Myocyte (in vitro differentiated cells): ENCODE measurements around the gene DENND5A. TPM values are rescaled to one million over a fixed set of nuclear protein-coding genes. Genes with fewer than 3 reads are reported as not detected.
A peak's percentile ranks its signal among the peaks of the same experiment; 100 is the strongest.
"Not testable (repeated sequence)": the region's sequence is repeated elsewhere in the genome, so short reads cannot be mapped to it uniquely, and the experiment has no call there.

ENCODE experiments used
- DNase-seq: peaks from one replicate; pipeline ENCODE4 v3.0.0-alpha.2; 2012; ENCODE audit warnings: low read depth
- total RNA-seq: library from RNA; depleted of rRNA; stranded (reverse); fragments of >200 nt; gene quantifications from 2 replicates; pipeline ENCODE4 v1.2.3, GENCODE V29; 2014

DENND5A gene
- total RNA-seq, 1 donor from 2014 or later: 55.3 TPM

DNA sequence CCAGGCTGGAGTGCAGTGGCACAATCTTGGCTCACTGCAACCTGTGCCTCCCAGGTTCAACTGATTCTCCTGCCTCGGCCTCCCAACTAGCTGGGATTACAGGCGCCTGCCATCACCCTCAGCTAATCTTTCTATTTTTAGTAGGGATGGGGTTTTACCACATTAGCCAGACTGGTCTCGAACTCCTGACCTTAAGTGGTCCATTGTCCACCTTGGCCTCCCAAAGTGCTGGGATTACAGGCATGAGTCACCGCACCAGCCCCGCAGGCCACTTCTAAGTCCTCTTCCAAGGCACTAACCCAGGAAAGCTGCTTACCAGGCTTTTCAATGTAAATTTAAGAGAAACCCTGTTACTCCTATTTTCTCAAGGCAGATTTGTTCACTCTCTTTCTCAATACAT, 50.4 kb downstream of the DENND5A start:
- DNase-seq: peak; percentile 63

- no peak for DNase-seq
Measured at GRCh38 chr11:9211322-9211721, 53.8 kb downstream of the DENND5A start.

- peak; percentile 52 for DNase-seq
Measured at GRCh38 chr11:9210922-9211320, 54.2 kb downstream of the DENND5A start.

- DNase-seq: no peak
Measured at GRCh38 chr11:9210224-9210921, 54.8 kb downstream of the DENND5A start.

- DNase-seq: not testable (repeated sequence)
Measured at GRCh38 chr11:9209604-9210003, 55.5 kb downstream of the DENND5A start.

DNA sequence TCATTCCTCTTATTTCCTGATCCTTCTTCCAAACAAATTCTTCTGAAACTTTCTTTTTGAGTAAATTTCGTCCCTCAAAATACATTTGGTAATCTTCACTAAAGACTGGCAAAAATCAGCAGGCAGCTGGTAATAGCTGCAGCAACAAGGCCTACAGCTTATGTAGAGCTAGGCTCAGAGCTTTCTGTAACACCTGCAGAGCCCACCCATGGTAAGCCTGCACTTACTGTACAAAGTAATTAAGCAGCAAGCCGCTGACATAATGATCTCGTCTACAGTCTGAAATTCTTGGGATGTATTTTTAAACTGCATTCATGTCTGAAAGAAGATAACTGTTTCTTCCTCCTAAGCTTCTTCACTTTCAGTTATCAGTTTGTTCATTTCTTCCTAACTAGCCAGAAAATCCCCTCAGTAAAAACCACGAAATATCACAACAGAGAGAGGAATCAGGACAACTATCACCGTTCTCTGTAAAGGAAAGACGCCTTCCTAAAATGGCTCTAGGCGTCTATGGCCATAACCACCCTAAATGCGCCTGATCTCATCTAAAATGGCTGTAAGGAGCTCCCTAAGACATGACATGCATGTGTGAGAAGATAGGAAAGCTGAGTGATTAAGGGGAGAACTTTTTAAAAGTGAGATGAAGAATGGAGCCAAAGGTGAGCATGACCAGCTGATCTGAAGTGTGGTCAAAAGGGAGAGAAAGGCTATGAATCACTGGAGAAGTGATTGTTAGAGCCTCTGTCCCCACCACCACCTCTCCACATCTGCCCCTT, 56.2 kb downstream of the DENND5A start:
- DNase-seq: no peak

GRCh38 chr11:9207229-9207628, 57.9 kb downstream of the DENND5A start:
- no peak for DNase-seq

DNA sequence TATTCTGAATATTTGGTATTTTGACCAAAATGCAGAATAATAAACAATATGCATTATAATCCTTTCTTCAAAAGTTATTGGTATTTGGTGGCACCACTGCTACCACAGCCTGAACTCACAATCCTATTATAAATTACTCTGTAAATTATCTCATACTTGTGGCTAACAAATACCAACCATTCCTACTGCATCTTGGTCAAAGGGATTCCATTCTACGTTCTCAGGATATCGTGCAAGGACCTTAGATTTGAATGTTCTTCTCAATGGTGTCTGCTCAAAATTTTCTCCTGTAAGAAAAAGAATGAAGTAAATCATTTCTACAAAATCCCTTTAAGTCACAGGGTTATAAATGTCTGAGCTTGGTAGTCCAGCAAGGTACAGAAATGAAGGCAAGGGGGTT, 58.7 kb downstream of the DENND5A start:
- DNase-seq: peak; percentile 66

DNA sequence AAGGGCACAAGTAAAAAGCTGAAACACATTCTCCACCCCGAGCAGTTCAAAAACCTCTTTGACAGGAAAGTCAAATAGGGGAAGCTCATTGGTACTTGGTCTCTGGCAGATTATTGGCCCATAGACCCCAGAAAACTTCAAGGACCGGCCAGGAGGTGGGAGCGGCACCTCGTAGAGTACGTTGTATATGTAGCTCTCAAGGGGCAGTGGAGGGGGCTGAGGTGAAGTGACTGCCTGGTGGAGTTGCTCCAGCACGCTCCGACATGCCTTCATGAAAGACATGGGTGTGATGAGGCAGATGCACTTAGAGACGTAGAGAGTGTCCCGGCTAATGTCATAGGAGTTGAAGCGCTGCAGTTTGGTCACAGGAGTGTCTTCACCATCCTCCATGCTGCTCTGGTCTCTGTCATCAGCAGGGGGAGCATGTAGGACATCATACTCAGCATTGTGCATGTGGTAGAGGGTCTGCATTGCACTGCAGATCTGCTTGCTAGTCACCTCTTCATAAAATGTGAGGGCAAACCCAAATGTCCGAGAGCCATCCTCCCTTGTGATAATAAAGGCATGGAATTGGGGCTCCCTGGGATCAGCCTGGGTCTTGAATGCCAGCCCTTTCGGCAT, 61.3 kb downstream of the DENND5A start:
- peak; percentile 9 for DNase-seq

DNA sequence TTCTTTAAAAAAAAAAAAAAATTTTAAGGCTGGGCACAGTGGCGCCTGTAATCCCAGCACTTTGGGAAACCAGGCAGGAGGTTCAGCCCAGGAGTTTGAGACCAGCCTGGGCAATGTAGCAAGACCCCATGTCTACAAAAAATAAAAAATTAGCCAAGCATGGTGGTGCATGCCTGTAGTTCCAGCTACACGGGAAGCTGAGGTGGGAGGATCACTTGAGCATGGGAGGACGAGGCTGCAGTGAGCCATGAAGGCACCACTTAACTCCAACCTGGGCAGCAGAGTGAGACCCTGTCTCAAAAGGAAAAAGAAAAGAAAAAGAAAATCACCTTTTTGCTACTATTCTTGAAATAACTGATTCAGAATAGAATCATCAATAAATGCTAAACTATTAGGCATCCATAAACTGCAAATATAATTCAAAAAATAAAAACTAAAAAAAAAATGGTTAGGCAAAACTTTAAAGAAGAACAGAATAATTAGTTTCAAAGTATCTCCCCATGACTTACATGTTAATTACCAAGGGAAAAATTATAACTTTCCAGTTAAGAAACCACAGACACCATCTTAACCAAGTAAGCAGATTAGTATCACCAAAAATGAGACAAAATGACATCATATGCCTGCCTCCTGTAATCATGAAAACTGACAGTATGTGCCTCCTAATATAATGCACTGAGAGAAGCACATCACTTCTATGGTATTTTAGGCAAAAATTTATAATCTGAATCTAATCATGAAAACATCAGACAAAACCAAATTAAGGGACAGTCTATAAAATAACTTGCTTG, 63.6 kb downstream of the DENND5A start:
- no peak for DNase-seq

DNA sequence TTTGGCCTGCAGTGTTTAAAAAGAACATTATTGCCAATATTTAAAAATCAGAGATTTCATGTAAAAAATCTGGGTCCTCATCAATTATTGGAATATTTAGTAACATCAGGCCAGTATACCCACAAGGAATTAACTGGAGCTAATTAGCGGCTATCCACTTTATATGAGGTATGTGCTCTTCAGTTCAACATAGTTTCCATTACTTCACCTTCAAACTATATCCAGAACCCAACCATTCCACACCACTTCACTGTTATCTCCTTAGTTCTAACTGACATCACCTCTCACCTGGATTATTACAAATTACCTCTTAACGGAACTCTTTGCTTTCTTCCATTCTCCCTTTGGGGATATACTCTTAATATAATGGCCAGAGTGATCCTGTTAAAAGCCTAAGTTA, 64.7 kb downstream of the DENND5A start:
- no peak for DNase-seq

DNA sequence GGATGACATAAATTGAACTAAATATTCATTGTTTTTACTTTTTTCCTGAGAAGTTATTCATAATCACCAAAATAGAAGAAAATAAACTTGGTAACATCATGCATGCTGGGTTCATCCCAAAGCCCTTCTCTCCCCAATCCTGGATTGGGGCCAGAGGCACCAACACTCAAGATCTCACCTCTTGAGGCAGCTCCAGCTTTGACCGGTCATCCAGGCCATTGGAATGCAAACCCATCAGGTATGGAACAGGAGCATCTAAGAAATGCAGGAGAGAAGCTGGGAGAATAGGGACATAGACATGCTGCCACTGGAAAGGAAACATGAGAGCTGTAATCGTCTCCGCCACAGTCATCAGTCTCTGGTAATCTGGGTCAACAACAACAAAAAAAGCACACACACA, 71.8 kb downstream of the DENND5A start:
- DNase-seq: no peak

DNA sequence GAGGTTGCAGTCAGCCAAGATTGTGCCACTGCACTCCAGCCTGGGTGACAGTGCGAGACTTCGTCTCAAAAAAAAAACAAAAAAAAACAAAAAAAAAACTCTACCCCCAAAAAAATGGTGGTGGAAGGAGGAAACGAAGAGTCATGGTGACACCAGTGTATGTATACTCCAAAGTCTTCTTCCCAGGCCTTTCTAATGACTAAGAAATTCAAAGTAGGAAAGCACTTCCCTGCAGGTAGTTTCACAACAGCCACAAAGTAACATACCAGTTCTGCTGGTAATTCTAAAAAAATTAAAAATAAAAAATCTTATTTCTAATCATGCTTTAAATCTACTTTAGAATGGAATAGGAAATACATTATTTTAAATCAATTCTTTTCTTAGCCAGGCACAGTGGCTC, 72.6 kb downstream of the DENND5A start:
- DNase-seq: no peak

DNA sequence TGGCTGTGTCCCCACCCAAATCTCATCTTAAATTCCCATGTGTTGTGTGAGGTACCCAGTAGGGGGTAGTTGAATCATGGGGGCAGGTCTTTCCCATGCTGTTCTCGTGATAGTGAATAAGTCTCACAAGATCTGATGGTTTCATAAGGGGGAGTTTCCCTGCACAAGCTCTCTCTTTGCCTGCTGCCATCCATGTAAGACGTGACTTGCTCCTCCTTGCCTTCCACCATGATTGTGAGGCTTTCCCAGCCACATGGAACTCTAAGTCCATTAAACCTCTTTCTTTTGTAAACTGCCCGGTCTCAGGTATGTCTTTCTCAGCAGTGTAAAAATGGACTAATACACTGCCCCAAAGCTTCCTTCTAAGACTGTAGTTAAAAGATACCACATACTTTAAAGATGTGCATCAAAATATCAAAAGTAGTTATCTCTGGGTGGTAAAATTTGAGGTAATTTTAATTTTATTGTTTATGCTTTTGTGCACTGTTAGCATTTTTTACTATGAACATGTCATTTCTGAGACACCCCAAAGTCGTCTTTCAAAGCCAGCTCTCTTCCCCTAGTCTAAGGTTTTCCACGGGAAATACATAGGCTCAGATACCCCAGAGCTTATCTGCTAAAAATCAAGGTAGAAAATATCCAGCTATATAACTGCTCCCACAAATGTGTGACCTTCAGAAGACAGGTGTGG, 74.7 kb downstream of the DENND5A start:
- not testable (repeated sequence) for DNase-seq

GRCh38 chr11:9188860-9189259, 76.3 kb downstream of the DENND5A start:
- not testable (repeated sequence) for DNase-seq

DNA sequence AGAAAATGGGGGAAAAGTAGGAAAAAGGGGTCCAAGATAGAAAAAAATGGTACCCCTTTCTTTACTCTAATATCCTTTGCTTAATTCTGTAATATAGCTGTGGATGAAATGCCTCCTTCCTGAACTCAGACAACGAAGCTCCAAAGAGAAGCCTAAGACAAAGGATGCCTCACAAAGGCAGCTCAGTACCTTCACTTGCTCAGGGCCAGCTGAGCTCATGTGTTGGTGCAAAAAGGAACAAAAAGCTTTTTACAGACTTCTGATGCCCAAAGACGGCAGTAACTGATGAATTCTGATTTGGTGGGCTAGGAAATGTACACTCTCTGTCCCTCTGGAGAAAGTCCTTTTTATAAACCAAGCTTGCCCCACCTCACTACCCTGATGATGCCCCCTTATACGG, 77.5 kb downstream of the DENND5A start:
- no peak for DNase-seq

GRCh38 chr11:9184516-9184915, 80.6 kb downstream of the DENND5A start:
- DNase-seq: no peak

GRCh38 chr11:9182180-9182871, 82.8 kb downstream of the DENND5A start:
- no peak for DNase-seq

DNA sequence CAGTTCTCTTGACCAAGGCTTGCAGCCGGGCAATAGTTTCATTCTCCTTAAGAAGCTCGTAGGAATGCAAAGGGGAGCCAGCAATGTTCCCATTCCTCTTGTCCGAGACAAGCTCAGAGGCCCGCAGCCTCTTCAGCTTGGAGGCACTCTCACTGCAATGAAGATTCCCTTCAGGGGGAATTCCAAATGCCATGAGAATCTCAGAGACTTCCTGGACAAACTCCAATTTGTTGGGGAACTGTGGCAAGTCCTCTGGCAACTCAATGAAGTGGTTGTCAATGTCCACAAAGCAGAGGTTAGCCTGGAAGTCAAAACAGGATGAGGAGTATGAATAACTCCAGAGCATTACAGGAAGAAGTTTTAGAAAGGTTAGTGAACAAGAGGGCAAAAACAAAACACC, 84.4 kb downstream of the DENND5A start:
- peak; percentile 42 for DNase-seq

- DNase-seq: no peak
Measured at GRCh38 chr11:9179141-9179540, 86.0 kb downstream of the DENND5A start.
